HG03469 (cell line): ENCODE results near the gene GBX2.

ENCODE experiments used
- ATAC-seq: cut with Tn5 transposase; IDR thresholded peaks from one replicate; pipeline ENCODE4 v1.9.1; 2021; ENCODE audit warnings: mild to moderate bottlenecking, moderate library complexity, moderate number of reproducible peaks; ENCODE audit not compliant: unreplicated experiment

GBX2 gene

GRCh38 chr2:236169741-236170589 is 1.8 kb upstream of the GBX2 start:
- ATAC-seq, result no peak

- no peak for ATAC-seq
Observed at GRCh38 chr2:236169151-236169721, 1.1 kb upstream of the GBX2 start.

- no peak for ATAC-seq
Observed at GRCh38 chr2:236167297-236168109, 683 bp downstream of the GBX2 start.

GRCh38 chr2:236166796-236167296 is 1.3 kb downstream of the GBX2 start:
- no peak for ATAC-seq

GRCh38 chr2:236165842-236166795 is 2.1 kb downstream of the GBX2 start:
- ATAC-seq, result no peak

GRCh38 chr2:236164925-236165841 is 3.0 kb downstream of the GBX2 start:
- no peak for ATAC-seq

GRCh38 chr2:236164201-236164924 is 3.8 kb downstream of the GBX2 start:
- ATAC-seq, result no peak

- ATAC-seq, result no peak
Observed at GRCh38 chr2:236163471-236164200, 4.5 kb downstream of the GBX2 start.

- ATAC-seq, result no peak
Observed at GRCh38 chr2:236162882-236163470, 5.2 kb downstream of the GBX2 start.

GRCh38 chr2:236162031-236162845 is 5.9 kb downstream of the GBX2 start:
- ATAC-seq, result no peak

- ATAC-seq, result no peak
Observed at GRCh38 chr2:236161531-236161930, 6.7 kb downstream of the GBX2 start.

GRCh38 chr2:236161082-236161462 is 7.1 kb downstream of the GBX2 start:
- ATAC-seq, result no peak

GRCh38 chr2:236160366-236161081 is 7.7 kb downstream of the GBX2 start:
- no peak for ATAC-seq

- no peak for ATAC-seq
Observed at GRCh38 chr2:236159778-236160170, 8.4 kb downstream of the GBX2 start.

GRCh38 chr2:236158969-236159777 is 9.0 kb downstream of the GBX2 start:
- ATAC-seq, result no peak
